Coronary artery (tissue), 2 donors: ENCODE measurements around the gene PHF10.

Experiments used
- DNase-seq: peaks from one replicate; pipeline ENCODE4 v3.0.0-alpha.2; 2017; ENCODE audit warnings: low spot score
- H3K27ac ChIP-seq, 2 donors: fragments of 200-600 bp; sonication (generic); one replicate each; pipeline ENCODE4 v1.5.1; 2016 to 2019
- H3K4me3 ChIP-seq: fragments of 200-600 bp; sonication (generic); 2 replicates; pipeline ENCODE4 v1.5.1; 2016; ENCODE audit warnings: mild to moderate bottlenecking, moderate library complexity
- TF ChIP-seq, protein P1 (sequence below): fragments of 200-600 bp; sonication (generic); IDR thresholded peaks from one replicate; pipeline ENCODE4 v1.5.1; 2019; ENCODE audit warnings: antibody characterized with exemption

Gene PHF10

DNA sequence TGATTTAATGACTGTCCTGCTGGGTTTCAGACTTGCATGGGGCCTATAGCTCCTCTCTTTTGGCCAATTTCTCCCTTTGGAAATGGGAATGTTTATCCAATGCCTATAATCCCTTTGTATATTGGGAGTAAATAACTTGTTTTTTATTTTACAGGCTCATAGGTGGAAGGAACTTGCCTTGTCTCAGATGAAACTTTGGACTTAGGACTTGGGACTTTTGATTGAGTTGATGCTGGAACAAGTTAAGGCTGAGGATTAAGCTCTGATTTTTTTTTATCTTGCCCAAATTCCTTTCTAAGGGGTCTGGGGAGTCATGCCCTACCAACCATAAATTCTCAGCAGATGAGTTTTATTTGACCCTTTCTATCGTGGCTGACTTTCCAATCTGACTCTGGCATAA lies 46.0 kb downstream of the PHF10 start:
- Histone ChIP-seq H3K27ac (no peak overlapping the region), H3K4me3 (no peak overlapping the region)
- DNase-seq, result no peak
- TF ChIP-seq, protein P1, sequence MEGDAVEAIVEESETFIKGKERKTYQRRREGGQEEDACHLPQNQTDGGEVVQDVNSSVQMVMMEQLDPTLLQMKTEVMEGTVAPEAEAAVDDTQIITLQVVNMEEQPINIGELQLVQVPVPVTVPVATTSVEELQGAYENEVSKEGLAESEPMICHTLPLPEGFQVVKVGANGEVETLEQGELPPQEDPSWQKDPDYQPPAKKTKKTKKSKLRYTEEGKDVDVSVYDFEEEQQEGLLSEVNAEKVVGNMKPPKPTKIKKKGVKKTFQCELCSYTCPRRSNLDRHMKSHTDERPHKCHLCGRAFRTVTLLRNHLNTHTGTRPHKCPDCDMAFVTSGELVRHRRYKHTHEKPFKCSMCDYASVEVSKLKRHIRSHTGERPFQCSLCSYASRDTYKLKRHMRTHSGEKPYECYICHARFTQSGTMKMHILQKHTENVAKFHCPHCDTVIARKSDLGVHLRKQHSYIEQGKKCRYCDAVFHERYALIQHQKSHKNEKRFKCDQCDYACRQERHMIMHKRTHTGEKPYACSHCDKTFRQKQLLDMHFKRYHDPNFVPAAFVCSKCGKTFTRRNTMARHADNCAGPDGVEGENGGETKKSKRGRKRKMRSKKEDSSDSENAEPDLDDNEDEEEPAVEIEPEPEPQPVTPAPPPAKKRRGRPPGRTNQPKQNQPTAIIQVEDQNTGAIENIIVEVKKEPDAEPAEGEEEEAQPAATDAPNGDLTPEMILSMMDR, result no peak

- TF ChIP-seq, protein P1, result no peak
- Histone ChIP-seq H3K27ac (no peak overlapping the region), H3K4me3 (no peak overlapping the region)
- DNase-seq, result no peak
Observed at GRCh38 chr6:169677096-169677495, 47.2 kb downstream of the PHF10 start.

DNA sequence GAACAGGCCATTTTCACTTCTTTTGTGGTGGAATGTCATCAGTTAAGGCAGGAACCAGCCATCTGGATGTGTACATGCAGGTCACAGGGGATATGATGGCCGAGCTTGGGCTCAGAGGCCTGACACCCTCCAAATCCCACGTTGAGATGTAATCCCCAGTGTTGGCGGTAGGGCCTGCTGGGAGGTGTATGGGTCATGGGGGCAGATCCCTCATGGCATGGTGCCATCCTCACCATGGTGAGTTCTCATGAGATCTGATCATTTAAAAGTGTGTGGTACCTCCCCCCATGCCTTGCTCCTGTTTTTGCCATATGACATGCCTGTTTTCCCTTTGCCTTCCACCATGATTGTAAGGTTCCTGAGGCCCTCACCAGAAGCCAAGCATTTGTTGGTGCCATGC lies 49.3 kb downstream of the PHF10 start:
- Histone ChIP-seq H3K27ac (no peak overlapping the region), H3K4me3 (no peak overlapping the region)
- DNase-seq, result no peak
- TF ChIP-seq, protein P1, result no peak

- TF ChIP-seq, protein P1, result no peak
- H3K4me3 ChIP-seq, result no peak overlapping the region
- H3K27ac ChIP-seq, result no peak overlapping the region
- no peak for DNase-seq
Observed at GRCh38 chr6:169671563-169671962, 52.7 kb downstream of the PHF10 start.

DNA sequence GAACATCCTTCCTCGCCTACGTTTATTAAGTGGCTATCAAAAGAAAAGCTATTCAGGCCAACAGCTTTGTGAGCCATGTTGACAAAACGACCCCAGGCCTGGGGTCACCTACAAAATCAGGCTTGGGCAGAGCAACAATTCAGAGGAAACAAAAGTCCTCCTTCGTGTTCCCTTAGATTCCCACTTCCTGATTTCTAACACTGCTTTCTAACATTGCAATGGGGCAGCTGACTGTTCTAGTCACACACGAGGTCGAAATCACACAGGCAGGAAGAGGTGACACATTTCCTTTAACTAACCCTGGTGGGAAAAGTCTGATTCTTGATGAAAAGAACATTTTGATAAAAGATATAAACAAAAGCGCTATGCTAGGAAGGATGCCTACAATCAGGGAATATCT lies 54.4 kb downstream of the PHF10 start:
- H3K4me3 ChIP-seq, result no peak overlapping the region
- DNase-seq, result no peak
- TF ChIP-seq, protein P1, result no peak
- no peak overlapping the region for H3K27ac ChIP-seq

DNA sequence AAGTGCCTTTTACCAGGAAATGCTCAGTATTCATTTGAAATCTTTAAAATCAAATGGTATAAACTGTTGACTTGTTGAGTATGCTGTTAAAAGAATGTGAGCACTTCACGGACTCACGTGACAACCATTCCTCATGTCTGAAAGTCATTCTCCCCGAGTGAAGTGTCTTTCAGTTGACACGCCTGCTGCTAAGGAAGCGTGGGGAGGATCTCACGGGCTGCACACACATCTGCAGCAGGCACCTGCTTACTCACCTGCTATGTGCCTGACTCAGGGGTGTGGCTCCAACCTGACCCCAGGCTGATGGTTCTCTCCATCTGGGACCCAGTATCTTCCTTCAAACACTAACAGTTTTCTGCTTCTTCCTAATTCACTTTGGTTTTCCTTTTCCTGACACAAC lies 55.2 kb downstream of the PHF10 start:
- TF ChIP-seq, protein P1, result no peak
- no peak overlapping the region for H3K4me3 ChIP-seq
- DNase-seq, result no peak
- H3K27ac ChIP-seq, result no peak overlapping the region

- DNase-seq, result no peak
- H3K27ac ChIP-seq, result no peak overlapping the region
- TF ChIP-seq, protein P1, result no peak
- H3K4me3 ChIP-seq, result no peak overlapping the region
Observed at GRCh38 chr6:169668203-169668847, 56.0 kb downstream of the PHF10 start.
